Activated CD4-positive, alpha-beta T cell treated with anti-CD3 and anti-CD28 coated beads, Interleukin-2, amount 50 U/mL, for 16 hours (primary cell): ENCODE results near the gene SNX9.
"Not testable (repeated sequence)": the region's sequence is repeated elsewhere in the genome, so short reads cannot be mapped to it uniquely, and the experiment has no call there.

Experiments used
- DNase-seq: peaks from one replicate; pipeline ENCODE4 v3.0.0-alpha.2; 2020

Gene SNX9

GRCh38 chr6:157823001-157823527 is at the start of gene SNX9:
TSS of gene SNX9 (plus strand) at chr6:157823246. CDS start at chr6:157823435, 189 bp downstream.
- DNase-seq: peak; percentile 36

- DNase-seq: no peak
Measured at GRCh38 chr6:157773248-157773773, 49.7 kb upstream of the SNX9 start.

GRCh38 chr6:157774153-157775135 is 48.6 kb upstream of the SNX9 start:
- no peak for DNase-seq

GRCh38 chr6:157775376-157775775 is 47.7 kb upstream of the SNX9 start:
- DNase-seq: no peak

- DNase-seq: no peak
Measured at GRCh38 chr6:157777344-157777743, 45.7 kb upstream of the SNX9 start.

- no peak for DNase-seq
Measured at GRCh38 chr6:157778719-157779118, 44.3 kb upstream of the SNX9 start.

GRCh38 chr6:157779705-157780604 is 43.1 kb upstream of the SNX9 start:
- no peak for DNase-seq

- DNase-seq: no peak
Measured at GRCh38 chr6:157785636-157786035, 37.4 kb upstream of the SNX9 start.

GRCh38 chr6:157786221-157786620 is 36.8 kb upstream of the SNX9 start:
- DNase-seq: no peak

- DNase-seq: no peak
Measured at GRCh38 chr6:157787080-157787479, 36.0 kb upstream of the SNX9 start.

GRCh38 chr6:157788180-157788579 is 34.9 kb upstream of the SNX9 start:
- no peak for DNase-seq

- no peak for DNase-seq
Measured at GRCh38 chr6:157789297-157789696, 33.7 kb upstream of the SNX9 start.

GRCh38 chr6:157789861-157790260 is 33.2 kb upstream of the SNX9 start:
- no peak for DNase-seq

GRCh38 chr6:157790548-157791160 is 32.4 kb upstream of the SNX9 start:
- DNase-seq: no peak

- no peak for DNase-seq
Measured at GRCh38 chr6:157791450-157791849, 31.6 kb upstream of the SNX9 start.

GRCh38 chr6:157792671-157793070 is 30.4 kb upstream of the SNX9 start:
- DNase-seq: no peak

GRCh38 chr6:157794012-157794411 is 29.0 kb upstream of the SNX9 start:
- DNase-seq: not testable (repeated sequence)

GRCh38 chr6:157795841-157796240 is 27.2 kb upstream of the SNX9 start:
- DNase-seq: no peak

- DNase-seq: peak; percentile 25
Measured at GRCh38 chr6:157798851-157799250, 24.2 kb upstream of the SNX9 start.

GRCh38 chr6:157799561-157799960 is 23.5 kb upstream of the SNX9 start:
- DNase-seq: not testable (repeated sequence)

- DNase-seq: peak; percentile 80
Measured at GRCh38 chr6:157800420-157801237, 22.4 kb upstream of the SNX9 start.
